CD4-positive, alpha-beta T cell treated with Interleukin-21 for 1 hour (primary cell): Measurements from ENCODE around the gene INPP5A.
"Not testable (repeated sequence)": the region's sequence is repeated elsewhere in the genome, so short reads cannot be mapped to it uniquely, and the experiment has no call there.

Experiments used
- DNase-seq: peaks from one replicate; pipeline ENCODE4 v3.0.0-alpha.2; 2020

INPP5A gene

DNA sequence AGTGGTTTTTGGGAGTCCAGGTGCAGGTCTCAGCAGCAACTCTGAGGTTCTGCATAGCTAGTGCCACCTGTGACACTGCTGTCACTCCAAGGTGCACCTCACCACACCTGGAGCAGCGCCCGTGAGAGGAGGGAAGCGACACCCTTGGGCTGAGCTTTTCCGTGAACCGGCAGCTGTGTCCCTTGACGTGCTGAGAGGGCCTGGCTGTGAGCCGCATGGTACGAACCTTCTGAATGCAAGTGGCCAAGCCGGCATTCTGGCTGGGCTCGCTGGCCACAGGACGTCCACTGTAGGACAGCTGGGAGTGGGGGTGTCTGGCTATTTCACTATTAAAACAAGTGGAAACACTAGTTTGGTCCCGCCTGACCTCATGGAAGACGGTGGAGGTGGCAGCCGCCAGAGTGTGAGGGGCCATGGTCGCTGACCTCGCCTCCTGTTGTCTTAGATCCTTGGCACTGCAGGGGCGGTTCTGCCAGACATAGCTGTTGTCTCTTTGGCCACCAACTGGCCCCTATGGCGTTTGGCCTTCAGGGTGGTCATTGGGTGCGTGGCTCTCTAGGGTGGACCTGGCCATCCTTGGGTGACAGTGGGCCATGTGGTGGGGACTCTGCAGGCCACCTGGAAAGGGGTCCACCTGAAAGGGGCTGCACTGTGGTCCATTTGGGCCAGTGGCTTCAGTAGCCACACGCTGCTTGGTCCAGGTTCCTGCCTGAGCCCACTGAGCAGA, 12.9 kb downstream of the INPP5A start:
- no peak for DNase-seq

DNA sequence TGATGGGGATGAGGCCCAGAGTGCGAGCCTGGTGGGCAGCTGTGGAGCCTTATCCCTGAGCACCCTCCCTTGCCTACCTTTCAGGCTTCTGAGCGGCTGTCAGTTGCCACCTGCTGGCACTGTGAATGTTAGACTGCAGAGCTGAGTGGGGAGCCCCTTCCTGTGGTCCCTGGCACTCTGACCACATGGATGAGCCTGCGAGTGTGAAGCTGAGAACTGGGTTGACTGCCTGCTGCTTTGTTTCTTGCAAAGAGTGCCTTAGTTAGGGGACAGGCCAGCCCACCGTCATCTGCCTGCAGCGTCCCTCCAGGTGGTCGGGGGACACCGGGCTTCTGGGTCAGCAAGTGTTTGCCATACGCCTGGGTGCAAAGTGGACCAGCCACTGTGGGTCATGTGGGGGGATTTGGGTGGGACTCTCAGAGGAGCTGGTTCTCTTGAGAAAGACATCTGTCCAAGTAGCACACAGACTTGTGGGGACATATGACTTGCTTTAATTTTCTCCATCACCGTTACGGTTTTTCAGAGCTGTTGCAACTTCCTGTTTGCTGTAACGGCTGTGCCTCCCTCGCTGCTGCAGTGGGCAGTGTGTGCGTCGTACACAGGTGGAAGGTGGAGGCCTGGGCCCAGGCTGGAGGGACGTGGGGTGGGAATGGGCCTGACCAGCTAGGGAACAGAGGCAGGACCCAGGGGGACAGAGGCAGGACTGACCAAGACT, 13.7 kb downstream of the INPP5A start:
- peak; percentile 30 for DNase-seq

DNA sequence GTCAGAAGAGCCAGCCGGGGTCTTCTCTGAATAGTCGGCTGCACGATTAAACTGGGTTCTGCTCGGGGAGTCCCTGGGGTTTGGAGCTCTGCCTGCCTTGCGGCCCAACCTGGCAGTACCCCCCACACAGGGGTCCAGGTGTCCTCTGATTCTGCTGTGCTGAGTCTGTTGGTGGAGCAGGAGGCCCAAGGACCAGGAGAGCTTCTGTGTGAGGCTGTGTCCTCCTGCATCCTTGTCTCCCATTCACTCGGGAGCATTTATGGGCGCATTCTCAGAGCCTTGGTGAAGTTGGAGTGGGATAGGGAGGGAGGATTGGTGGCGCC, 14.2 kb downstream of the INPP5A start:
- no peak for DNase-seq

DNA sequence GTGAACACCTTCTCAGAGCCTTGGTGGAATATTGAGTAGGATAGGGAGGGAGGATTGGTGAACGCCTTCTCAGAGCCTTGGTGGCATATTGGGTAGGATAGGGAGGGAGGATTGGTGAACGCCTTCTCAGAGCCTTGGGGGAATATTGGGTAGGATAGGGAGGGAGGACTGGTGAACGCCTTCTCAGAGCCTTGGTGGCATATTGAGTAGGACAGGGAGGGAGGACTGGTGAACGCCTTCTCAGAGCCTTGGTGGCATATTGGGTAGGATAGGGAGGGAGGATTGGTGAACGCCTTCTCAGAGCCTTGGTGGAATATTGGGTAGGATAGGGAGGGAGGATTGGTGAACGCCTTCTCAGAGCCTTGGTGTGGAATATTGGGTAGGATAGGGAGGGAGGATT, 15.0 kb downstream of the INPP5A start:
- not testable (repeated sequence) for DNase-seq

DNA sequence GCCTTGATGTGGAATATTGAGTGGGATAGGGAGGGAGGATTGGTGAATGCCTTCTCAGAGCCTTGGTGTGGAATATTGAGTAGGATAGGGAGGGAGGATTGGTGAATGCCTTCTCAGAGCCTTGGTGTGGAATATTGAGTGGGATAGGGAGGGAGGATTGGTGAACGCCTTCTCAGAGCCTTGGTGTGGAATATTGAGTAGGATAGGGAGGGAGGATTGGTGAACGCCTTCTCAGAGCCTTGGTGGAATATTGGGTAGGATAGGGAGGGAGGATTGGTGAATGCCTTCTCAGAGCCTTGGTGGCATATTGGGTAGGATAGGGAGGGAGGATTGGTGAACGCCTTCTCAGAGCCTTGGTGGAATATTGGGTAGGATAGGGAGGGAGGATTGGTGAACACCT, 16.0 kb downstream of the INPP5A start:
- DNase-seq: not testable (repeated sequence)

DNA sequence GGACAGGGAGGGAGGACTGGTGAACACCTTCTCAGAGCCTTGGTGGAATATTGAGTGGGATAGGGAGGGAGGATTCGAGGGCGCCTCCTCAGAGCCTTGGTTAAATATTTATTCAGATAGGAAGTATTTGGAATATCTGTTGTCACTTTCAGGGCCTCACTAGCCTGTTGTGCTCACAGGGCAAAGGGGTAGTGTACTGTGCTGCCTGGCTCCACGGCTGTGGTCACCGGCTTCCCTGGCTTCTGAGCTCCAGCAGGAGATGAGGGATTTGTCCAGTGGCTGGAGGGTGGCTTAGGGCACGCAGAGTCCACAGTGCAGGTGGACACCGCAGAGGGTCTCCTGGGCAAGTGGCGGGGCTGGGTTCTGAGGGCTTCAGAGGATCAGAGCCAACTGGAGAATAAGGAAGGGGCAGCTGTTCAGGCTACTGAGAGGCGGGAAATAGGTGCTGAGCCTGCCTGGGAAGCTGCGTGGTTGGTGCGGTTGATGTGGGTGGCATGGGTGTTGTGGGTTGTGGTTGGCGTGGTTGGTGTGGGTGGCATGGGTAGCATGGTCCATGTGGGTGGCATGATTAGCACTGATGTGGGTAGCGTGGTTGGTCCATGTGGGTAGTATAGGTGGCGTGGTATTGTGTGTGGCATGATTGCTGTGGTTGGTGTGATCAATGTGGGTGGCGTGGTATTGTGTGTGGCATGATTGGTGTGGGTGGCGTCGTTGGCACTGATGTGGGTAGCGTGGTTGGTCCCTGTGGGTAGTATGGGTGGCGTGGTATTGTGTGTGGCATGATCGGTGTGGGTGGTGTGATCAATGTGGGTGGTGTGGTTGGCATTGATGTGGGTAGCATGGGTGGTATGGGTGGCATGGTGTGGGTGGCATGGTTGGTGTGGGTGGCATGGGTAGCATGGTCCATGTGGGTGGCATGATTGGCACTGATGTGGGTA, 16.7 kb downstream of the INPP5A start:
- DNase-seq: peak; percentile 35

DNA sequence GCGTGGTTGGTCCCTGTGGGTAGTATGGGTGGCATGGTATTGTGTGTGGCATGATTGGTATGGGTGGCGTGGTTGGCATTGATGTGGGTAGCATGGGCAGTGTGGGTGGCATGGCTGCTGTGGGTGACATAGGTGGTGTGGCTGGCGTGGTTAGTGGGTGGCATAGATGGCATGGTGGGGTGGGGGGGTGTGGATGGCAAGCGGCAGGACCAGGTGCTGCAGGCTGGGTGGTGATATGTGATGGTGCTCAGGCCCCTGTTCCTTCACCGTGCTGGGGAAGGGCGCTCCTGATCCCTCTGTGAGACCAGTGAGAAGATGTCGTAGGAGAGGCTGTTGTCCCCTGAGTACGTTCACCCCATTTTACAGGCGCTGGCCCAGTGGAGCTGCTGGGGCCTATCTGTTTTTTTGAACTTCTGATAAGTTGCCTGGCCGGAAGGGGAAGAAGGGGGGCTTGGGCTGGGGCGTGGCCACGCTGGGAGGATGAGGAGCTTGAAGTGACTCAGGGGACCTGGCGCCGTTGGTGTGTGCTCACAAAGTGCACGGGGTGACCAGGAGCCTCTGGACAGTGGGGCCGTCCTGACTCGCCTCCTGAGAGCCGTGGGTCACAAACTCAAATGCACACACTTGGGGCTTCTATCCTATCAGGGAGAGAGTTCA, 17.5 kb downstream of the INPP5A start:
- DNase-seq: peak; percentile 42

DNA sequence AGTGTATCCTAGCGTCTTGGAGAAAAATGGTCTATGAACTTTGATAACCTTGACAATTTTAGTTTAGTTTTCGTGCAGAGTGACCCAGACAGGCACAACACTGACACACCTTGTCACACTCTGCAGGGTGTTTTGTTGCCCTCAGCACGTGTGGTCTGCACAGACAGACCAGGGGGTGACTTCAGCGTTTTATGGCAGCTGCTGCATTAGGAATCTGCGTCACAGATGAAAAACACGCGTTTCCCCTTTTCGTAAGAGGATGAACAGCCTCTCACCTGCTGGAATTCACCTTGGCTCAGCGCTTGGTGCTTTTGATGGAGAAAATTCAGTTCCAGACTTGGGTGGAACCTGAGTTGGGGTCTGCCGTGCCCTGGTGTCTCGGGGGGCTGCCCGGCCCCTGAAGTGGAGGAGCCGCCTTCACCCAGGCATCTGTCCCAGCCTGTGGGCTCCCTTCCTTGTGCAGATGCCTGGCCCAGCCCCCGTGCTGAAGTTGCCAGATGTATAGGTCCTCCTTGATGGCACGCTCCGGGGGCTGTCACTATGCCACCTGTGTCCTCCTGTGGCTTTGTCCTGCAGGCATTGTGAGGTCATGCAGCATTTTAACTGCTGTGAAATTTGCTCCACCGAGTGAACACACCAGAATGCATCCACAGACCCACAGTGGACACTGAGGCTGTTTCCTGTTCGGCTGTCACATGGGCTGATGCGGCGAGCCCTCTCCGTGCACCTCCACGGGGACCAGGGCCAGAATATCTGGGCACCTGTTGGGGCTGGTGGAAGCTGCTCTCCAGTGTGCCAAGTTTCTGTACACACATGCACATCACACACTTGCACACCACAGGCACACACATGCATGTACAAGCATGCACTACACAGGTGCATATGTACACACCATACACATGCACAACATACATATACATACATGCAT, 18.3 kb downstream of the INPP5A start:
- no peak for DNase-seq

DNA sequence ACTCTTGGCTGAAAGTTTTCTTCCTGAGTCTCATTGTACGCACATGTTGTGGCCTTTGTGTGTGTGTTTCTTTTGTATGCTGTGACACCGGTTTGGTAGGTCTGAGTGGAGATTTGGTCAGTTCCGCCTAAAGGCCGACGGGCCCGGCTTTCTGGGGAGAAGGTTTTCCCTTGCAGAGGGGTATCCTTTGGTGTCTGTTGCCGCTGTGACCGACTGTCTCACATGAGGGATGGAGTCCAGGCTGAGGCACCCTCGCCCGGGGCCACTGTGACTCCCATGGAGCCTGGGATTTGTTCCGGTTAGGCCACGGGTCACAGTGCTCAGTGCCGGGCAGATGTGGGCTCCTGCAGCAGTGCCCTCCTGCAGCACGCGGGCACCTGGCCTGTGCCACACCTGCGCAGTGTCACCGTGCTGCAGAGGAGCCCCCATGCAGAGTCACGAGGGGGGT, 19.4 kb downstream of the INPP5A start:
- no peak for DNase-seq

DNA sequence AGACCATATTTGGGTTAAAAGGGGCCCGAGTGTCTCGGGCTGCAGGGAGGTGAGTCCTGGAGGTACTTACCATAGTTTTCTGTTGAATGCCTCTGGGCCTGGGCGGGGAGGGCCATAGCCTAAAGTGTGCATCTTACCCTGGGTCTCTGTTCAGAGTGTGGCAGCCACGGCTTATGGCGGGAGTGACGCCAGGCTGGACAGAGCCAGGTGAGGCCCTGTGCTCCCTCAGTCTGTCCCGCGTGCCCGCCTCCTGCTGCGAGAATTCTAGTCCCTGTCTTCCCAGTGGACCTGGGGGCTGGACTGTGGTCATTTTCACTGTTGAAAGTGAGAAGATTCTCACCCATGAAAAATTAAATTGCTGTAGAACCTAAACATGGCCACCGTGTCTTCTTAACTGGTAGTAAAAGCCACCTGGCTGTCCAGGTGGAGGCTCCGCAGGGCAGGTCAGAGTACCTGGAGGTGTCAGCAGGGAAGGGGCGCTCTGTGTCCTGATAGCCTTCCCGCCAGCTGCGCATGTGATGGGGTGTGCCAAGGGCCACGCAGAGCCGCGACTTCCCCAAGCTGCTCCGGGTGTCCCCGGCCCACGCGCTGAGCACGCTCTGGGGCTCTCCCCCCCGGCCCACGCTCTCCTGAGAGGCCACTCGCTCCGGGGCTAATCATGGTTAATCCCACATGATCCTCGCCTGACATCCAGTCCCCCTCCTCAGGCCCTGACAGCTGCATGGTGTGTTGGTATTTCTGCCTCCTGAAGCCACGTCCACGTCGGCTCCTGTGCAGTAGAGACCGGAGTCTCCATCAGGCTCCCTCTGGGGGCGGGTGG, 20.3 kb downstream of the INPP5A start:
- no peak for DNase-seq

DNA sequence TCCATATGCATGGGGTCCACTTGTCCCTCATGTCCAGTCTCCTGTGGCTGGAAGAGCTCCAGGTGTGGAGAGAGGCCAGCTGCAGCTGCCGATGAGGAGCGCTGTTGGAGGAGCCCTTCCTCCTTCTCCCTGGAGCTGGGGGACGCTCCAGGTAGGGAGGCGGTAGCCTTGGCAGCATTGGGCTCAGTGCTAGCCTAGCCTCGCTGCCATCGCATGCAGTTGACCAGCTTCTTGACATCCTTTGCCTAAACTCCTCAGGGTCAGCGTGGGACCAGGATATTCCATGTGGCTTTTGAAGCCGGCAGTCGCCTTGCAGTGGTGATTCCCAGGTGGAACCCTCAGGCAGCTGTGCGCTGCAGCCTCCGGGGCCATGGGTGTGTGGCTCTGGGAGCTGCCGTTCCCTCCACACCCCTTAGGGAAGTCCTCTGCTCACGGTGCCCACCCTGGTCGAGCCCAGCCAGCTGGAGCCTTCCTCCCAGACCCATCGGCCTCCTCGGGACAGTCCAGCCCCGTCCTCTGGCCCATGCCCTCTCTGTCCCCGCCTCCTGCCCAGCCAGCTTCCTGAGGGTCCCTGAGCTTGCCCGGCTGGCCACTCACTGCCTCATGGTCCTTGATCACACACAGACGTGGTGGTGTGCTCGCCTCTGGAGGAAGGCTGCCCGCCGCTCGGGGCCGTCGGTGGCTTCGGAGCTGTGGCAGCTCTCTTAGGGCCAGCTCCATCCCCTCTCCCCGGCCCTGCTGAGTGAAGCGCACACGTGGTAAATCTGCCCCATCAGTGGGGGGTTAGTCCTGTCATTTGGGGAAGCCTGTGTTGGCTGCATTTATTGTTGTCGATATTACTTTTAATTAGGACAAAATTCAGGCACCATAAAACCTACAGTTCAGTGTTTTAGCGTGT, 21.2 kb downstream of the INPP5A start:
- no peak for DNase-seq

DNA sequence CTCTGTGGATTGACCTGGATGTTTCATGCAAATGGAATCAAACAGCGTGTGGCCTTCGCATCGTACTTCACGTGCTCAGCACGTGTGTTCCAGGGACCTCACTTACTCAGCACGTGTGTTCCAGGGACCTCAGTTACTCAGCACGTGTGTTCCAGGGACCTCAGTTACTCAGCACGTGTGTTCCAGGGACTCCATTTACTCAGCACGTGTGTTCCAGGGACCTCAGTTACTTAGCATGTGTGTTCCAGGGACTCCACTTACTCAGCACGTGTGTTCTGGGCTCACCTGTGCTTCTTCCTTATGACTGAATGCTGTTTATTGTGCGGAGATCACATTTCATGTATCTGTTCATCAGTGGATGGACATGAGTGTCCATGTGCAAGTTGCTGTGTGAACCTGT, 22.0 kb downstream of the INPP5A start:
- DNase-seq: no peak

DNA sequence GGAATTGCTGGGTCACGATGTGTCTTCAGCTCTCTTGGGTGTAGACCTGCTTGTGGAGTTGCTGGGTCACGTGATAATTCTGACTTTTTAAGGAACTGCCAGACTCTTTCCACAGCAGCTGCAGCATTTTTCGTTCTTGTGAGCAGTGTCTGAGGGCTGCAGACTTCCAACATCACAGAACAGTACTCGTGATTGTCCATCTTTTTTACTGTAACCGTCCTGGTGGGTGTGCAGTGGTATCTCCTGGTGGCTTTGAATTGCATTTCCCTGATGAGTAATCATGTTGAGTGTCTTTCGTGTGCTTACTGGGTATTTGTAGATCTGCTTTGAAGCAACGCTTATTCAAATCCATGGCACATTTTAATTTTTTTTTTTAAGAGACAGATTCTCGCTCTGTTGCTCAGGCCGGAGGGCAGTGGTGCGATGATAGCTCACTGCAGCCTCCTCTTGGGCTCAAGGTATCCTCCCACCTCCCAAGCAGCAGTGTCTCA, 22.7 kb downstream of the INPP5A start:
- no peak for DNase-seq

DNA sequence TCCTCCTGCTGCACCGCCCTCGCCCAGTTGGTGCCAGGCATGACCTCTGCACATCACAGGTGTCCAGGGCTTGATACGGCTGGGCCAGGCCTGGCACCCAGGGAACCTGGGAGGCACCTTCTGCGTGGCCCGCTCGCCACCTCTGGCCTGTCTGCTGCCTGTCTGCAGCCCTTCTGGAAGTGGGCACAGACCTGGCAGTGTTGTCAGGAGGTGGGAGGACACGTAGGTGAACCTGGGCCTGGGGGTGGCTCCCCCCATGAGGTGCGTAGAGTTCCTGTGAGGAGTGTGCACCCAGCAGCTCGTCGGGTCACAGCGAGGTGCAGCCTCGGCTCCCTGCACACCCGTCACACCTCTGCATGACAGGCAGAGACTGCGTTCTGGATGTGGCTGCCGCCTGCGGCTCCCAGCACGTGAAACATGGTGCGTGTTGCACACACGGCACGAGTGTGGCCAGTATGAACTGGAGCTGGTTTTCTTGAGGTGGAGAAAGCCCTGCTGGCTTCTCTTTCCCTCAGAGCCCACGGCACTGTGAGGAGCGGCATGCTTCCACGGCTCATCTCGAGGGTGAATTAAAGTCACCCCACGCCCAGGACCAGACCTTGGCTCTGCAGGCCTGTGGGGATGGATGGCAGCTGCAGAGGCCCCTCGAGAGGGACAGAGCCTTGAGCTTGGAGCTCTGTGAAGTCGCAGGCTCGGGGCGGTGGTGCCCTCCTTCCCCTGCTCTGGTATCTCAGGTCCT, 24.8 kb downstream of the INPP5A start:
- no peak for DNase-seq

DNA sequence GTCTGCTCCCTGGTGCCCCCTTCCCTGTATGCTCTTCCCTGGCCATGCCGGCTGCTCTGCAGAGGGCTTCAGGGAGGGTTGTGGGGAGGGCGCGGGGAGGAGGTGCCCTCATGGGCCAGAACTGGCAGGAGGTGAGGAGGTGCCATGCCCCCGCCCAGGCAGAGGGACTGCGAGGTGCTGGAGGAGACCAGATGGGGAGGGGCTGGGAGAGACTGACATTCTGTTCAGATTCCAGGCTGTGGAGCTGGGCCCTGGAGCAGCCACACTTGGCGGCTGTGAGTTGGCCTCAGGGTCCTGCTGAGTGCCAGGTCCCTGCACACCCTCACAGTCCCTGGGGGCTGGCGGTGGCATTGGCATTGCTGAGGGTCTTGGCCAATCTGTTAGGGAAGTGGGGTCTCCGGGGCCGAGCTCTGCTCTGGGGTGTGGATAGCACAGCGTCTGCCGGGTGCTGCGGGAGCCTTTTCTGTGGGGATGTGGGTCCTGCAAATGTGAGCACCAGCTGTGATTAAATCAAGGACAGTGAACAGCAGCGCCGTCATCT, 25.4 kb downstream of the INPP5A start:
- no peak for DNase-seq

DNA sequence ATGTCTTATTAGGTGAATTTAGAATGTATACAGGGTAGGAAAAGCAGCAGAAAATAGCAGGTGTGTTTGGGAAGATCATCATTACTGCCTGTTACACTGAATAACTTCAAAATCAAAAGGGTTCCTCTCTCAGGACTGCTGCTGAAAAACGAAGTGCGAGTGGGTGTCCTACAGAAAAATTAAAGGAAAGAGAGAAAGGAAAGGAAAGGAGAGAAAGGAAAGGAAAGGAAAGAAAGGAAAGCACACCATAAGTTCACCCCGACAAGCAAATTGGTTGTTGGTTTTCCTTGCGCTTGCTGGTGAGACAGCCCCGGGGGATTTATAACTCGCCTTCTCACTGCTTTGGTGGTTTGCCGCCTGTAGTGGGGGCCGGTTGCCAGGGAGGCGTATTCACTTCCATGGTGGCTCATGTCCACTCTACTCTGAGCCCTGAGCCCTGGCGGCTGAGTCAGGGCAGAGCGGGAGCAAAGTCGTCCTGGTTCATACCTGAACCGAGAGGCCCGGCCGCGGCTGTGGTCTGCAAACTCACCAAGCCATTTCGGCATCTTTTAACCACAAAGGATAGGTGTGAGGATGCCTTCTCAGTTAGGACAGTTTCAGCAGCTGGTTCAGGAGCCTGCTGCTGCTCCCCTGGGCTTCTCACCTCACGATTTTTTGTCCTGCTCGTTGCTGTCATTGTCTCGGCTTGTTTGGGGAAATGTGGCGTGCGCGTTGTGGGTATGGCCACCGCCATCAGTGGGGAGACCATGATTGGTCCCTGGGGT, 26.1 kb downstream of the INPP5A start:
- no peak for DNase-seq

DNA sequence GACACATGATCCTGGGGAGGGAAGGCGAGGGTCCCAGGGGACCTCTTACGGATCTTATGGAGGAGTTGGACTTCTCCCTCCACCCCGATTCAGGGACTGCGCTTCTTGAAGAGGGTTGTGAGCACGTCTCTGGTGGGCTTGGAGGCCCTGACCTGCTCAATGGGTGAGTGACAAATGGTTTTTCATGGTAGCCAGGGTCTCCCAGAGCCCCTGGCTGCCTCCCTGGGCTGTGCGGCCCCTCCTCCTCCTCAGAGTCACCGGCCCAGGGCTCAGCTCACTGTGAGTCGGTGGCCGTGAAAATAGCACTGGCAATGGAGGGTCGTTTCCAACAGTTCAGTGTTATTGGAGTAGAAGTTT, 26.6 kb downstream of the INPP5A start:
- no peak for DNase-seq

DNA sequence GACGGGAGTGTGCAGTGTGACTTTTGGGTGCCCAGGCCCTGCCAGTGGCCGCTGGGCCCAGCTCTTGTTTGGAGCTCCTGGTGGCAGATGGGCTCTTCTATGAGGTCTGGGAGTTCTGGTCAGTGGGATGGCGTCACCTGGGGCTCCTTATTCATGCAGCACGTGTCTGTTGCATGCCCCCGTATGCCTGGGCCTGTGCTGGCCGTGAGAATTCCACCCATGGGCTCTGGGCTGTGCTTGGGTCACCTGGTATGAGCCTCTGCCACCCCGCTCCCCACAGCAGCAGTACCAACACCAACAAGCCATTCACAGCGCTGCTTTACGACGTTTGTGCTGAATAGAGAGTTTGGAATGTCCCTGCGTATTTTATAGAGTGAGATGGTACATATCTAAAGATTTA, 27.1 kb downstream of the INPP5A start:
- DNase-seq: no peak
